ENCODE results near the gene PCDH9.

DNA sequence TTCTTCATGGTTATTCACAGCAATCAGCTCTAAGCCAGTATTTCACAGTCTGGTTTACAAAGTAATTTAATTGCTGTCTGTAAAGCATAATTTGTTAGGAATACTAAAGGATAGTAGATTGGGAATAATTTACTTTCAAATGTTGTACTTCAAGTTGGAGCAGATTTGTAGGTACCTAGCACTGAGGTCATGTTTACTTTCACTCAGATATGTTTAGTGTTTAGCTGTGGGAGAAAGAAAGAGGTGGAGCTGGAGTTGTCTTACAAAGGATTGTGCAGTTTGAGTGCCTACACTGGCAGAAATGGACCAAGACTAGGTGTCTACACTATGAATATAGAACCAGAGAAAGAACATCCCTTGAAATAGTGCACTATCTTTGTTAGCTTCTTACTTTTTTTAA is 464.6 kb downstream of the PCDH9 start:
- TF ChIP-seq, protein P1, sequence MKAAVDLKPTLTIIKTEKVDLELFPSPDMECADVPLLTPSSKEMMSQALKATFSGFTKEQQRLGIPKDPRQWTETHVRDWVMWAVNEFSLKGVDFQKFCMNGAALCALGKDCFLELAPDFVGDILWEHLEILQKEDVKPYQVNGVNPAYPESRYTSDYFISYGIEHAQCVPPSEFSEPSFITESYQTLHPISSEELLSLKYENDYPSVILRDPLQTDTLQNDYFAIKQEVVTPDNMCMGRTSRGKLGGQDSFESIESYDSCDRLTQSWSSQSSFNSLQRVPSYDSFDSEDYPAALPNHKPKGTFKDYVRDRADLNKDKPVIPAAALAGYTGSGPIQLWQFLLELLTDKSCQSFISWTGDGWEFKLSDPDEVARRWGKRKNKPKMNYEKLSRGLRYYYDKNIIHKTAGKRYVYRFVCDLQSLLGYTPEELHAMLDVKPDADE (IDR thresholded peaks at IDR 0.05) = no peak
- TF ChIP-seq, protein P2, sequence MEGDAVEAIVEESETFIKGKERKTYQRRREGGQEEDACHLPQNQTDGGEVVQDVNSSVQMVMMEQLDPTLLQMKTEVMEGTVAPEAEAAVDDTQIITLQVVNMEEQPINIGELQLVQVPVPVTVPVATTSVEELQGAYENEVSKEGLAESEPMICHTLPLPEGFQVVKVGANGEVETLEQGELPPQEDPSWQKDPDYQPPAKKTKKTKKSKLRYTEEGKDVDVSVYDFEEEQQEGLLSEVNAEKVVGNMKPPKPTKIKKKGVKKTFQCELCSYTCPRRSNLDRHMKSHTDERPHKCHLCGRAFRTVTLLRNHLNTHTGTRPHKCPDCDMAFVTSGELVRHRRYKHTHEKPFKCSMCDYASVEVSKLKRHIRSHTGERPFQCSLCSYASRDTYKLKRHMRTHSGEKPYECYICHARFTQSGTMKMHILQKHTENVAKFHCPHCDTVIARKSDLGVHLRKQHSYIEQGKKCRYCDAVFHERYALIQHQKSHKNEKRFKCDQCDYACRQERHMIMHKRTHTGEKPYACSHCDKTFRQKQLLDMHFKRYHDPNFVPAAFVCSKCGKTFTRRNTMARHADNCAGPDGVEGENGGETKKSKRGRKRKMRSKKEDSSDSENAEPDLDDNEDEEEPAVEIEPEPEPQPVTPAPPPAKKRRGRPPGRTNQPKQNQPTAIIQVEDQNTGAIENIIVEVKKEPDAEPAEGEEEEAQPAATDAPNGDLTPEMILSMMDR (conservative IDR thresholded peaks at IDR 0.05; ENCODE audit: low read depth in 2 of 2) = no peak
- TF ChIP-seq EZH2 (IDR thresholded peaks at IDR 0.05; ENCODE audit: low read depth, unreplicated experiment) = no peak
- TF ChIP-seq POLR2AphosphoS5 (IDR thresholded peaks at IDR 0.05; ENCODE audit: low read depth) = no peak
- no peak for TF ChIP-seq JUNB (IDR thresholded peaks at IDR 0.05; ENCODE audit: unreplicated experiment)
- TF ChIP-seq, protein P3, sequence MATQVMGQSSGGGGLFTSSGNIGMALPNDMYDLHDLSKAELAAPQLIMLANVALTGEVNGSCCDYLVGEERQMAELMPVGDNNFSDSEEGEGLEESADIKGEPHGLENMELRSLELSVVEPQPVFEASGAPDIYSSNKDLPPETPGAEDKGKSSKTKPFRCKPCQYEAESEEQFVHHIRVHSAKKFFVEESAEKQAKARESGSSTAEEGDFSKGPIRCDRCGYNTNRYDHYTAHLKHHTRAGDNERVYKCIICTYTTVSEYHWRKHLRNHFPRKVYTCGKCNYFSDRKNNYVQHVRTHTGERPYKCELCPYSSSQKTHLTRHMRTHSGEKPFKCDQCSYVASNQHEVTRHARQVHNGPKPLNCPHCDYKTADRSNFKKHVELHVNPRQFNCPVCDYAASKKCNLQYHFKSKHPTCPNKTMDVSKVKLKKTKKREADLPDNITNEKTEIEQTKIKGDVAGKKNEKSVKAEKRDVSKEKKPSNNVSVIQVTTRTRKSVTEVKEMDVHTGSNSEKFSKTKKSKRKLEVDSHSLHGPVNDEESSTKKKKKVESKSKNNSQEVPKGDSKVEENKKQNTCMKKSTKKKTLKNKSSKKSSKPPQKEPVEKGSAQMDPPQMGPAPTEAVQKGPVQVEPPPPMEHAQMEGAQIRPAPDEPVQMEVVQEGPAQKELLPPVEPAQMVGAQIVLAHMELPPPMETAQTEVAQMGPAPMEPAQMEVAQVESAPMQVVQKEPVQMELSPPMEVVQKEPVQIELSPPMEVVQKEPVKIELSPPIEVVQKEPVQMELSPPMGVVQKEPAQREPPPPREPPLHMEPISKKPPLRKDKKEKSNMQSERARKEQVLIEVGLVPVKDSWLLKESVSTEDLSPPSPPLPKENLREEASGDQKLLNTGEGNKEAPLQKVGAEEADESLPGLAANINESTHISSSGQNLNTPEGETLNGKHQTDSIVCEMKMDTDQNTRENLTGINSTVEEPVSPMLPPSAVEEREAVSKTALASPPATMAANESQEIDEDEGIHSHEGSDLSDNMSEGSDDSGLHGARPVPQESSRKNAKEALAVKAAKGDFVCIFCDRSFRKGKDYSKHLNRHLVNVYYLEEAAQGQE (IDR thresholded peaks at IDR 0.05; ENCODE audit: unreplicated experiment) = no peak
- no peak for TF ChIP-seq EZH2phosphoT487 (IDR thresholded peaks at IDR 0.05; ENCODE audit: unreplicated experiment)
- TF ChIP-seq, protein P4, sequence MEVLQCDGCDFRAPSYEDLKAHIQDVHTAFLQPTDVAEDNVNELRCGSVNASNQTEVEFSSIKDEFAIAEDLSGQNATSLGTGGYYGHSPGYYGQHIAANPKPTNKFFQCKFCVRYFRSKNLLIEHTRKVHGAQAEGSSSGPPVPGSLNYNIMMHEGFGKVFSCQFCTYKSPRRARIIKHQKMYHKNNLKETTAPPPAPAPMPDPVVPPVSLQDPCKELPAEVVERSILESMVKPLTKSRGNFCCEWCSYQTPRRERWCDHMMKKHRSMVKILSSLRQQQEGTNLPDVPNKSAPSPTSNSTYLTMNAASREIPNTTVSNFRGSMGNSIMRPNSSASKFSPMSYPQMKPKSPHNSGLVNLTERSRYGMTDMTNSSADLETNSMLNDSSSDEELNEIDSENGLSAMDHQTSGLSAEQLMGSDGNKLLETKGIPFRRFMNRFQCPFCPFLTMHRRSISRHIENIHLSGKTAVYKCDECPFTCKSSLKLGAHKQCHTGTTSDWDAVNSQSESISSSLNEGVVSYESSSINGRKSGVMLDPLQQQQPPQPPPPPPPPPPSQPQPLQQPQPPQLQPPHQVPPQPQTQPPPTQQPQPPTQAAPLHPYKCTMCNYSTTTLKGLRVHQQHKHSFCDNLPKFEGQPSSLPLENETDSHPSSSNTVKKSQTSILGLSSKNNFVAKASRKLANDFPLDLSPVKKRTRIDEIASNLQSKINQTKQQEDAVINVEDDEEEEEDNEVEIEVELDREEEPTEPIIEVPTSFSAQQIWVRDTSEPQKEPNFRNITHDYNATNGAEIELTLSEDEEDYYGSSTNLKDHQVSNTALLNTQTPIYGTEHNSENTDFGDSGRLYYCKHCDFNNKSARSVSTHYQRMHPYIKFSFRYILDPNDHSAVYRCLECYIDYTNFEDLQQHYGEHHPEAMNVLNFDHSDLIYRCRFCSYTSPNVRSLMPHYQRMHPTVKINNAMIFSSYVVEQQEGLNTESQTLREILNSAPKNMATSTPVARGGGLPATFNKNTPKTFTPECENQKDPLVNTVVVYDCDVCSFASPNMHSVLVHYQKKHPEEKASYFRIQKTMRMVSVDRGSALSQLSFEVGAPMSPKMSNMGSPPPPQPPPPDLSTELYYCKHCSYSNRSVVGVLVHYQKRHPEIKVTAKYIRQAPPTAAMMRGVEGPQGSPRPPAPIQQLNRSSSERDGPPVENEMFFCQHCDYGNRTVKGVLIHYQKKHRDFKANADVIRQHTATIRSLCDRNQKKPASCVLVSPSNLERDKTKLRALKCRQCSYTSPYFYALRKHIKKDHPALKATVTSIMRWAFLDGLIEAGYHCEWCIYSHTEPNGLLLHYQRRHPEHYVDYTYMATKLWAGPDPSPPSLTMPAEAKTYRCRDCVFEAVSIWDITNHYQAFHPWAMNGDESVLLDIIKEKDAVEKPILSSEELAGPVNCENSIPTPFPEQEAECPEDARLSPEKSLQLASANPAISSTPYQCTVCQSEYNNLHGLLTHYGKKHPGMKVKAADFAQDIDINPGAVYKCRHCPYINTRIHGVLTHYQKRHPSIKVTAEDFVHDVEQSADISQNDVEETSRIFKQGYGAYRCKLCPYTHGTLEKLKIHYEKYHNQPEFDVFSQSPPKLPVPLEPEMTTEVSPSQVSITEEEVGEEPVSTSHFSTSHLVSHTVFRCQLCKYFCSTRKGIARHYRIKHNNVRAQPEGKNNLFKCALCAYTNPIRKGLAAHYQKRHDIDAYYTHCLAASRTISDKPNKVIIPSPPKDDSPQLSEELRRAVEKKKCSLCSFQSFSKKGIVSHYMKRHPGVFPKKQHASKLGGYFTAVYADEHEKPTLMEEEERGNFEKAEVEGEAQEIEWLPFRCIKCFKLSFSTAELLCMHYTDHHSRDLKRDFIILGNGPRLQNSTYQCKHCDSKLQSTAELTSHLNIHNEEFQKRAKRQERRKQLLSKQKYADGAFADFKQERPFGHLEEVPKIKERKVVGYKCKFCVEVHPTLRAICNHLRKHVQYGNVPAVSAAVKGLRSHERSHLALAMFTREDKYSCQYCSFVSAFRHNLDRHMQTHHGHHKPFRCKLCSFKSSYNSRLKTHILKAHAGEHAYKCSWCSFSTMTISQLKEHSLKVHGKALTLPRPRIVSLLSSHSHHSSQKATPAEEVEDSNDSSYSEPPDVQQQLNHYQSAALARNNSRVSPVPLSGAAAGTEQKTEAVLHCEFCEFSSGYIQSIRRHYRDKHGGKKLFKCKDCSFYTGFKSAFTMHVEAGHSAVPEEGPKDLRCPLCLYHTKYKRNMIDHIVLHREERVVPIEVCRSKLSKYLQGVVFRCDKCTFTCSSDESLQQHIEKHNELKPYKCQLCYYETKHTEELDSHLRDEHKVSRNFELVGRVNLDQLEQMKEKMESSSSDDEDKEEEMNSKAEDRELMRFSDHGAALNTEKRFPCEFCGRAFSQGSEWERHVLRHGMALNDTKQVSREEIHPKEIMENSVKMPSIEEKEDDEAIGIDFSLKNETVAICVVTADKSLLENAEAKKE (CRISPR knock-in tag; IDR thresholded peaks at IDR 0.05) = no peak
- no peak for TF ChIP-seq ZNF114 (CRISPR knock-in tag; IDR thresholded peaks at IDR 0.05)
- TF ChIP-seq CREB1 (CRISPR knock-in tag; IDR thresholded peaks at IDR 0.05; ENCODE audit: low read depth) = no peak
- no peak for TF ChIP-seq NANOG (IDR thresholded peaks at IDR 0.05; ENCODE audit: borderline replicate concordance)
- no peak for TF ChIP-seq STAT1 (IDR thresholded peaks at IDR 0.05; ENCODE audit: unreplicated experiment)
- TF ChIP-seq ZNF331 (CRISPR knock-in tag; IDR thresholded peaks at IDR 0.05; ENCODE audit: low read depth) = no peak

All from GM23338 (cell line).